Nephron progenitor cell (in vitro differentiated cells): ENCODE data around the gene CTSZ.
"Not testable (repeated sequence)": the region's sequence is repeated elsewhere in the genome, so short reads cannot be mapped to it uniquely, and the experiment has no call there.

Source experiments
- DNase-seq: peaks from one replicate; pipeline ENCODE4 v3.0.0; 2021
- H3K27ac Mint-ChIP-seq: 2 replicates; pipeline ENCODE4 v1.8.0; 2021; ENCODE audit warnings: mild to moderate bottlenecking, moderate library complexity, mixed read lengths
- H3K27me3 Mint-ChIP-seq: 2 replicates; pipeline ENCODE4 v1.8.0; 2021; ENCODE audit warnings: mild to moderate bottlenecking, low read depth, mixed read lengths; ENCODE audit not compliant: poor library complexity
- H3K36me3 Mint-ChIP-seq: 2 replicates; pipeline ENCODE4 v1.8.0; 2021; ENCODE audit warnings: low read depth, mixed read lengths
- H3K4me1 Mint-ChIP-seq: 2 replicates; pipeline ENCODE4 v1.8.0; 2021; ENCODE audit warnings: mixed read lengths
- H3K4me3 Mint-ChIP-seq: 2 replicates; pipeline ENCODE4 v1.8.0; 2021; ENCODE audit warnings: mild to moderate bottlenecking, moderate library complexity, mixed read lengths
- H3K9me3 Mint-ChIP-seq: 2 replicates; pipeline ENCODE4 v1.8.0; 2021; ENCODE audit warnings: mild to moderate bottlenecking, moderate library complexity, mixed read lengths
- CTCF ChIP-seq: fragments of 200-600 bp; sonication (generic); IDR thresholded peaks from 2 replicates; pipeline ENCODE4 v1.5.0; 2021; ENCODE audit warnings: antibody characterized with exemption

Gene CTSZ

GRCh38 chr20:58950603-58951002 is 56.5 kb downstream of the CTSZ start:
- Mint-ChIP-seq H3K4me1 (no peaks in the 10 kb centered on the region), H3K9me3 (peaks cover 12% of the 10 kb centered on the region), H3K27me3 (peaks cover 14% of the 10 kb centered on the region), H3K27ac (no peak overlapping the region), H3K36me3 (peaks cover 4% of the 10 kb centered on the region), H3K4me3 (no peak overlapping the region)
- no peak for DNase-seq
- no peak for TF ChIP-seq CTCF

GRCh38 chr20:58947797-58948388 is 59.2 kb downstream of the CTSZ start:
- not testable (repeated sequence) for H3K4me1 Mint-ChIP-seq, H3K4me3 Mint-ChIP-seq, H3K27ac Mint-ChIP-seq, H3K27me3 Mint-ChIP-seq, DNase-seq, H3K9me3 Mint-ChIP-seq, H3K36me3 Mint-ChIP-seq

GRCh38 chr20:58945965-58946631 is 61.0 kb downstream of the CTSZ start:
- Mint-ChIP-seq H3K4me1 (no peaks in the 10 kb centered on the region), H3K27me3 (peaks cover 4% of the 10 kb centered on the region), H3K9me3 (no peaks in the 10 kb centered on the region), H3K36me3 (no peaks in the 10 kb centered on the region), H3K4me3 (no peak overlapping the region), H3K27ac (no peak overlapping the region)
- TF ChIP-seq CTCF = no peak
- no peak for DNase-seq
